ENCODE data around the gene NEIL3.
A peak's percentile ranks its signal among the peaks of the same experiment; 100 is the strongest.
"Not testable (repeated sequence)": the region's sequence is repeated elsewhere in the genome, so short reads cannot be mapped to it uniquely, and the experiment has no call there.

Gene NEIL3

DNA sequence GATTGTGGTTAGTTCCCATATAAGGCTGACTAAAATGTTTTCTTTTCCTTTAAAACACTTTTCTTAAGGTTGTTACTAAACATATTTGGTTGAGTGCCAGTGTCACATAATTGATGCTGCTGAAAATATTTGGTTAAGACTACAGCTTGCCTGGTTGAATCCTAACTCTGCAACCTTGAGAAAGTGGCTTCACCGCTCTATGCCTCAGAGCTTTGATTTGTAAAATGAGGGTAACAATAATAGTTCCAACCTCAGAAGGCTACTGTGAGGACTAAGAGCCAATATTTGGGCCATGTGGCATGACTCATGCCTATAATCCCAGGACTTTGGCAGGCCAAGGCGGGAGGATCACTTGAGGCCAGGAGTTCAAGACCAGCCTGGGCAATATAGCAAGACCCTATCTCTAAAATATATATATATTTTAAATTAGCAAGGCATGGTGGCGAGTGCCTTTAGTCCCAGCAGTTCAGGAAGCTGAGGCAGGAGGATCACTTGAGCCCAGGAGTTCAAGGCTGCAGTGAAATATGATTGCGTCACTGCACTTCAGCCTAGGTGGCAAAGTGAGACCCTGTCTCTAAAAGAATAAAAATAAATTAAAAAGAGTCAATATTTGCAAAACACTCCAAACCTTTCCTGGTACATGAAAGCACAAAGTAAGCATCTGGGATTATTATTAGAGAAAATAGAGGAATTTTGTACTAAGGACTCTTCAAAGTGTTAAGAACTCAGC lies 7.1 kb upstream of the NEIL3 start:
- FAIRE-seq (no peak), DNase-seq (ENCODE audit: low spot score) (no peak)

DNA sequence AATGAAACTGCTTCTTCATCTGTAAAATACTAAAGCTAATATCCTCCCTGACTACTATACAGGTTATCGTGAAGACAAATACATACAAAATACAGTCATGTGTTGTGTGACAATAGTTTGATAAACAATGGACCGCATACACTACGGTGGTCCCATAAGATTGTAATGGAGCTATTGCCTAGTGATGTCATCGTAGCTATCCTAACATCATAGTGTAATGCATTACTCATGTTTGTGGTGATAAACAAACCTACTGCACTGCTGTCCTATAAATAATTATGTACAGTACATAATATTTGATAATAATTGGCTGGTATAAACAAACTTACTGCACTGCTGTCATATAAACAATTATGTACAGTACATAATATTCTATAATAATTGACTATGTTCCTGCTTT lies 5.6 kb upstream of the NEIL3 start:
- DNase-seq (ENCODE audit: low spot score) (no peak), FAIRE-seq (no peak)

- DNase-seq (ENCODE audit: low spot score); FAIRE-seq: not testable (repeated sequence)
Measured at GRCh38 chr4:177304864-177305263, 4.8 kb upstream of the NEIL3 start.

DNA sequence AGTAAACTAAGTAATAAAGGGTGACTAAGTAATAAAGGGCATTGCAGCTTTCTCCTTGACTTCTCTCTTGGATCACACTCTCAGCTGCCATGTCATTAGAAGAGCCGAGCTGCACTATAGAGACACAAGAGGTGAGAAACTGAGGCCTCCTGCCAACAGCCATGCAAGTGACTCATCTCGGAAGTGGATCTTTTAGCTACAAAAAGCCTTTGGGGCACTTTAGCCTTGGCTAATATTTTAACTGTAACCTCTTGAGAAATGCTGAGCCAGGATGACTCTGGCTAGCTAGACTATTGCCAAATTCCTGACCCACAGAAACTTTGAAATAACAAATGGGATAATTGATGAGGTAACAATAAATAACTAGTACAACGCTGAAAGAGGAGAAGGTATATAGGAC lies 1.5 kb upstream of the NEIL3 start:
- DNase-seq (ENCODE audit: low spot score) (peak; percentile 59), FAIRE-seq (peak; percentile 86)

- FAIRE-seq (no peak), DNase-seq (ENCODE audit: low spot score) (no peak)
Measured at GRCh38 chr4:177308847-177309521, 690 bp upstream of the NEIL3 start.

DNA sequence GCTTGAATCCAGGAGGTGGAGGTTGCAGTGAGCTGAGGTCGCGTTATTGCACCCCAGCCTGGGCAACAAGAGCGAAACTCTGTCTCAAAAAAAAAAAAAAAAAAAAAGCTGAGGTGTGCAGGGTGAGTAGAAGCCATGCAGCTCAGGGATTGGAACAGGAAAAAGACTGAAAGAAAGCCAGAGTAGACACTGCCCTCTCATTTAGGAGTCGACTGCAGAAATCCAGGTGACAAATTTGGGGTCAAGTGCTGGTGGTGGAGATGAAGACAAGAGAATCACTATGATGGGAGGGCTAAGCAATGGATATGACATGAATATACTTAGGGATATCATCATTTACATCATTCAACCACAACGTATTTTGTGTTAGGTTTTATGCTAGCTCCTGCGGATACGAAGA lies 1.9 kb downstream of the NEIL3 start:
- FAIRE-seq (no peak), DNase-seq (ENCODE audit: low spot score) (no peak)

GRCh38 chr4:177313263-177313662 lies 3.6 kb downstream of the NEIL3 start:
- FAIRE-seq = no peak
- no peak for DNase-seq (ENCODE audit: low spot score)

GRCh38 chr4:177315767-177316464 lies 6.2 kb downstream of the NEIL3 start:
- FAIRE-seq (no peak), DNase-seq (ENCODE audit: low spot score) (no peak)

GRCh38 chr4:177320721-177321120 lies 11.0 kb downstream of the NEIL3 start:
- FAIRE-seq (no peak), DNase-seq (ENCODE audit: low spot score) (no peak)

DNA sequence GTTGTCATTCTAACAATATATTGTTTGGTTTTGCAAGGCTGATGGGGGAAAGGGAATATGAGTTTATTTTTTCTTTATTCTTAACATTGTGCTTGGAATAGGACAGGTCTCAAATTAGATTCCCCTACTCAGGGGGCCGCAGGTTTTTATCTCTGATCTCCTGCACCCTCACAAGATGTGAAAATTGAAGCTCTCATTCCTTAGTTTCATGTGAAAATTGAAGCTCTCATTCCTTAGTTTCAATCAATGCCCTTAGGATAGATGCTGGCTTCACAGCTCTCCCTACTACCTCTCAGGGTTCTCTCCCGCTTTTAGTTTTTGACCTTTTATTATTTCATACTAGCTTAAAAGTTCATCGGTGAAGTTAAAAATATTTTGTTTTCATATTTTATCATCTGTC lies 12.0 kb downstream of the NEIL3 start:
- FAIRE-seq (no peak), DNase-seq (ENCODE audit: low spot score) (no peak)

DNA sequence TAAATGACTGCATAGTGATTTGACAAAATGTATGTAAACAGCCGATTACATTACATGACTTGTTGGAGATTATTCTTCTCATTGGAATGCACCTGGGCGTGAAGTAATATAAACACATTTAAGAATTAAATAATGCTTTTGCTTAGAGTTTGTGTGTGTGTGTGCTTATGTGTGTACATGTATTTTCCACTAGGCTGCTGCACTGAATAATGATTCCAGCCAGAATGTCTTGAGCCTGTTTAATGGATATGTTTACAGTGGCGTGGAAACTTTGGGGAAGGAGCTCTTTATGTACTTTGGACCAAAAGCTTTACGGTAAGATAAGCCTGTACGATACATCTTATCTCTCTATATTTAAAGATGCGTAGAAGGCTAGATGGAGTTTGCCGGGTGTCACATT lies 12.6 kb downstream of the NEIL3 start:
- FAIRE-seq = no peak

GRCh38 chr4:177322881-177323280 lies 13.2 kb downstream of the NEIL3 start:
- no peak for DNase-seq (ENCODE audit: low spot score)
- FAIRE-seq = no peak

More for the DNA sequence above, 12.6 kb downstream of the NEIL3 start:
- no peak for DNase-seq (ENCODE audit: low spot score)

- FAIRE-seq = no peak
Measured at GRCh38 chr4:177323416-177323815, 13.7 kb downstream of the NEIL3 start.

GRCh38 chr4:177332119-177332518 lies 22.4 kb downstream of the NEIL3 start:
- DNase-seq (ENCODE audit: low spot score) (no peak), FAIRE-seq (no peak)

More at GRCh38 chr4:177323416-177323815, 13.7 kb downstream of the NEIL3 start:
- no peak for DNase-seq (ENCODE audit: low spot score)

- FAIRE-seq = no peak
- peak; percentile 7 for DNase-seq (ENCODE audit: low spot score)
Measured at GRCh38 chr4:177339477-177340374, 30.1 kb downstream of the NEIL3 start.

- FAIRE-seq = no peak
Measured at GRCh38 chr4:177348348-177348747, 38.7 kb downstream of the NEIL3 start.

DNA sequence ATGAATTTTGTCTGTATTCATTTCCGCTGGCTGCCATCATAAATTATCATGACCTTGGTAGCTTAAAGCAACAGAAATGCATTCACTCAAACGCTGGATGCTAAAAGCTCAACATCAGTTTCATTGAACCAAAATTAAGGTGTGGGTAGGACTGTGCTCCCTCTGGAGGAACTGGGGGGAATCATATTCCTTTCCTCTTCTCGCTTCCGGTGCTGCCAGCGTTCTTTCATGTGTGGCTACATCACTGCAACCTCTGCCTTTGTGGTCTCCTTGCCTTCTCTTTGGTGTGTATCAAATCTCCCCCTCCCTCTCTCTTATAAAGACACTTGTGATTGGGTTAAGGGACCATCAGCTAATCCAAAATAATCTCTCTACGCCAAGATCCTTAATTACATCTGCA lies 39.5 kb downstream of the NEIL3 start:
- FAIRE-seq (no peak), DNase-seq (ENCODE audit: low spot score) (no peak)

More at GRCh38 chr4:177348348-177348747, 38.7 kb downstream of the NEIL3 start:
- no peak for DNase-seq (ENCODE audit: low spot score)

- DNase-seq (ENCODE audit: low spot score) (no peak), FAIRE-seq (no peak)
Measured at GRCh38 chr4:177351622-177352244, 42.1 kb downstream of the NEIL3 start.

DNA sequence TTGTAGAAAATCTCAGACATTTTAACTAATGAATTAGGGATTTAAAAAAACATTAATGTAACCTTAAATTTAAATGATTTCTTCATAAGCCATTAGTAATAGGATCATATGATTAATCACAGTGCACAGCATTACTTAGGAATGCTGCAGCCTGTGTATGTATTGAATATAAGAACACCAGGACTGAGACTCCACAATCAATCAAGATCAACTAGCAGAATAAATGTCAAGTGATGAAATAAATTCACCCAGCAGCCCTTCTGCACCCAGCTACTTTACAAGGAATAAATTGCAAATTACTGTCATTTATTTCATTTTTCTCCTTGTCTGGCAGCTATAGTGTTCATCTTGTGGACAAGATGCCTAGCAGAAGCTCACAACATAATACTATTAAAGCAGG lies 46.5 kb downstream of the NEIL3 start:
- DNase-seq (ENCODE audit: low spot score) = no peak
- no peak for FAIRE-seq

DNA sequence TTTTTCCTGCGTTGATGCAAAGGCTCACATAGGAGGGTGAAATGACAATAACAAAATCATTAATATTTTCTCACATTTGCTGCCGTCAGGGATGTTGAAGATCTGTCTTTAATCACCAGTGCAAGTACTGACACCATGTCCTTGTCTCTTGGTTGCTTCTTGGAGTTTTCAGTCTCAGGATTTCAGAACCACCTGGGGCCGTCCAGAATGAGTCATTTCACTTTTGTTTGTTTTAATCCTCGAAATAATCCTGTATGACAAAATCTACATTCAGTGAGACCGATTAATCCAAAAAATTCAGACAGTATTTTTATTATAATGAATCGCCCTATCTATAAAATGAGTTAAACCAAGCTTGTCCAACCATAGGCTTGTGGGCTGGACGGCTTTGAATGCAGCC lies 47.2 kb downstream of the NEIL3 start:
- FAIRE-seq (no peak), DNase-seq (ENCODE audit: low spot score) (no peak)

GRCh38 chr4:177367336-177367735 lies 57.7 kb downstream of the NEIL3 start:
- no peak for DNase-seq (ENCODE audit: low spot score)
- no peak for FAIRE-seq

All from RCC 7860 (cell line).